OCI-LY1 (cell line): ENCODE measurements around the gene CHAD.
"Not testable (repeated sequence)": the region's sequence is repeated elsewhere in the genome, so short reads cannot be mapped to it uniquely, and the experiment has no call there.

Source experiments
- H2AFZ ChIP-seq: fragments of 200-600 bp; sonication (generic), shearing (Covaris generic); 2 replicates; pipeline ENCODE4 v1.6.0; 2014; ENCODE audit warnings: antibody characterized with exemption, mild to moderate bottlenecking, low read length
- H3F3A ChIP-seq: fragments of 200-600 bp; sonication (generic), shearing (Covaris generic); 2 replicates; pipeline ENCODE4 v1.6.0; 2014; ENCODE audit warnings: mild to moderate bottlenecking, antibody characterized with exemption, low read length, moderate library complexity; ENCODE audit not compliant: insufficient read depth
- H3K27ac ChIP-seq: fragments of 200-600 bp; sonication (generic); 2 replicates; pipeline ENCODE4 v1.5.1; 2014; ENCODE audit warnings: low read length, mixed run types, mild to moderate bottlenecking, low read depth; ENCODE audit not compliant: poor library complexity, severe bottlenecking
- H3K27me3 ChIP-seq: fragments of 200-600 bp; sonication (generic); 2 replicates; pipeline ENCODE4 v1.6.0; 2014; ENCODE audit warnings: antibody characterized with exemption, mild to moderate bottlenecking, low read length, moderate library complexity; ENCODE audit not compliant: insufficient read depth
- H3K36me3 ChIP-seq: fragments of 200-600 bp; sonication (generic); 2 replicates; pipeline ENCODE4 v1.6.1; 2014; ENCODE audit warnings: mild to moderate bottlenecking, antibody characterized with exemption, low read length, moderate library complexity, mixed read lengths; ENCODE audit not compliant: insufficient read depth
- H3K4me1 ChIP-seq: fragments of 200-600 bp; sonication (generic); 2 replicates; pipeline ENCODE4 v1.5.1; 2014; ENCODE audit warnings: mild to moderate bottlenecking, low read length, moderate library complexity; ENCODE audit not compliant: insufficient read depth, severe bottlenecking
- H3K4me2 ChIP-seq: fragments of 200-600 bp; sonication (generic), shearing (Covaris generic); 2 replicates; pipeline ENCODE4 v1.6.1; 2014; ENCODE audit warnings: low read length
- H3K4me3 ChIP-seq: fragments of 200-600 bp; sonication (generic); 2 replicates; pipeline ENCODE4 v1.5.1; 2014; ENCODE audit warnings: low read length, low read depth, mild to moderate bottlenecking, mixed read lengths; ENCODE audit not compliant: poor library complexity, severe bottlenecking
- H3K79me2 ChIP-seq: fragments of 200-600 bp; shearing (Covaris generic); 2 replicates; pipeline ENCODE4 v1.6.1; 2016; ENCODE audit warnings: mixed run types, low read length, mixed read lengths; ENCODE audit not compliant: insufficient read depth
- H3K9ac ChIP-seq: fragments of 200-600 bp; sonication (generic), shearing (Covaris generic); 2 replicates; pipeline ENCODE4 v1.6.1; 2014; ENCODE audit warnings: mild to moderate bottlenecking, low read length, mixed read lengths
- H3K9me2 ChIP-seq: fragments of 200-600 bp; sonication (generic), shearing (Covaris generic); 2 replicates; pipeline ENCODE4 v1.6.1; 2014; ENCODE audit warnings: low read depth, mild to moderate bottlenecking, low read length, mixed read lengths
- H3K9me3 ChIP-seq: fragments of 200-600 bp; shearing (Covaris generic); 2 replicates; pipeline ENCODE4 v1.6.1; 2014; ENCODE audit warnings: low read length, mixed read lengths
- H4K20me1 ChIP-seq: fragments of 200-600 bp; sonication (generic), shearing (Covaris generic); 2 replicates; pipeline ENCODE4 v1.6.0; 2016; ENCODE audit warnings: mild to moderate bottlenecking, low read length; ENCODE audit not compliant: insufficient read depth
- EZH2 ChIP-seq: fragments of 200-600 bp; sonication (generic), shearing (Covaris generic); IDR thresholded peaks from 2 replicates; pipeline ENCODE4 v1.8.0; 2017; ENCODE audit warnings: borderline replicate concordance, mixed run types, mild to moderate bottlenecking, antibody characterized with exemption, low read length, moderate library complexity, mixed read lengths
- TF ChIP-seq, protein P1 (sequence below): fragments of 200-600 bp; sonication (generic), shearing (Covaris generic); IDR thresholded peaks from 2 replicates; pipeline ENCODE4 v1.5.1; 2017; ENCODE audit warnings: mild to moderate bottlenecking, antibody characterized with exemption, low read length, moderate library complexity, mixed read lengths

Gene CHAD

GRCh38 chr17:50430821-50431618, 37.7 kb downstream of the CHAD start:
- no peaks in the 10 kb centered on the region for H3K9me3 ChIP-seq
- no peaks in the 10 kb centered on the region for H3K36me3 ChIP-seq
- H3F3A ChIP-seq = no peaks in the 10 kb centered on the region
- H3K79me2 ChIP-seq = no peaks in the 10 kb centered on the region
- H4K20me1 ChIP-seq = no peaks in the 10 kb centered on the region
- H3K27ac ChIP-seq = no peak overlapping the region
- H3K9me2 ChIP-seq = no peaks in the 10 kb centered on the region
- no peak overlapping the region for H3K4me2 ChIP-seq
- no peak overlapping the region for H3K4me3 ChIP-seq
- no peak overlapping the region for H2AFZ ChIP-seq
- H3K27me3 ChIP-seq = no peaks in the 10 kb centered on the region
- TF ChIP-seq EZH2 = no peak
- TF ChIP-seq, protein P1, sequence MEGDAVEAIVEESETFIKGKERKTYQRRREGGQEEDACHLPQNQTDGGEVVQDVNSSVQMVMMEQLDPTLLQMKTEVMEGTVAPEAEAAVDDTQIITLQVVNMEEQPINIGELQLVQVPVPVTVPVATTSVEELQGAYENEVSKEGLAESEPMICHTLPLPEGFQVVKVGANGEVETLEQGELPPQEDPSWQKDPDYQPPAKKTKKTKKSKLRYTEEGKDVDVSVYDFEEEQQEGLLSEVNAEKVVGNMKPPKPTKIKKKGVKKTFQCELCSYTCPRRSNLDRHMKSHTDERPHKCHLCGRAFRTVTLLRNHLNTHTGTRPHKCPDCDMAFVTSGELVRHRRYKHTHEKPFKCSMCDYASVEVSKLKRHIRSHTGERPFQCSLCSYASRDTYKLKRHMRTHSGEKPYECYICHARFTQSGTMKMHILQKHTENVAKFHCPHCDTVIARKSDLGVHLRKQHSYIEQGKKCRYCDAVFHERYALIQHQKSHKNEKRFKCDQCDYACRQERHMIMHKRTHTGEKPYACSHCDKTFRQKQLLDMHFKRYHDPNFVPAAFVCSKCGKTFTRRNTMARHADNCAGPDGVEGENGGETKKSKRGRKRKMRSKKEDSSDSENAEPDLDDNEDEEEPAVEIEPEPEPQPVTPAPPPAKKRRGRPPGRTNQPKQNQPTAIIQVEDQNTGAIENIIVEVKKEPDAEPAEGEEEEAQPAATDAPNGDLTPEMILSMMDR = no peak
- no peak overlapping the region for H3K9ac ChIP-seq
- peaks cover 13% of the 10 kb centered on the region for H3K4me1 ChIP-seq

- Histone ChIP-seq H3K79me2 (no peaks in the 10 kb centered on the region), H2AFZ (no peak overlapping the region), H3K4me3 (no peak overlapping the region), H4K20me1 (no peaks in the 10 kb centered on the region), H3F3A (no peaks in the 10 kb centered on the region), H3K4me1 (peaks cover 21% of the 10 kb centered on the region), H3K9me2 (no peaks in the 10 kb centered on the region), H3K27ac (no peak overlapping the region), H3K4me2 (no peak overlapping the region), H3K36me3 (no peaks in the 10 kb centered on the region), H3K9ac (no peak overlapping the region), H3K27me3 (no peaks in the 10 kb centered on the region), H3K9me3 (no peaks in the 10 kb centered on the region)
- TF ChIP-seq, protein P1 = no peak
- no peak for TF ChIP-seq EZH2
Measured at GRCh38 chr17:50429793-50430192, 38.9 kb downstream of the CHAD start.

GRCh38 chr17:50428831-50429424, 39.8 kb downstream of the CHAD start:
- Histone ChIP-seq H3K36me3 (no peaks in the 10 kb centered on the region), H2AFZ (no peak overlapping the region), H3K9me3 (no peaks in the 10 kb centered on the region), H3K4me2 (no peak overlapping the region), H3K27me3 (no peaks in the 10 kb centered on the region), H3K79me2 (no peaks in the 10 kb centered on the region), H4K20me1 (no peaks in the 10 kb centered on the region), H3K9ac (no peak overlapping the region), H3K4me3 (no peak overlapping the region), H3K9me2 (no peaks in the 10 kb centered on the region), H3K27ac (no peak overlapping the region), H3K4me1 (peaks cover 21% of the 10 kb centered on the region), H3F3A (no peaks in the 10 kb centered on the region)
- no peak for TF ChIP-seq EZH2
- TF ChIP-seq, protein P1 = no peak

- not testable (repeated sequence) for H3K36me3 ChIP-seq, H3K9me3 ChIP-seq, H3F3A ChIP-seq, H3K27ac ChIP-seq, H3K9me2 ChIP-seq, H3K27me3 ChIP-seq, H3K79me2 ChIP-seq, H2AFZ ChIP-seq, H3K9ac ChIP-seq, H3K4me2 ChIP-seq, H3K4me3 ChIP-seq, H4K20me1 ChIP-seq
- H3K4me1 ChIP-seq = peaks cover 21% of the 10 kb centered on the region
Measured at GRCh38 chr17:50428126-50428525, 40.6 kb downstream of the CHAD start.
